Measurements from ENCODE around the gene OMA1.
"Not testable (repeated sequence)": the region's sequence is repeated elsewhere in the genome, so short reads cannot be mapped to it uniquely, and the experiment has no call there.

OMA1 gene

GRCh38 chr1:58508629-58509028 lies 37.9 kb downstream of the OMA1 start:
- H3K4me3 ChIP-seq (ENCODE audit: low read depth in 1 of 2, low read length in 2 of 2) = no peak overlapping the region
- no peak overlapping the region for H3K9ac ChIP-seq (ENCODE audit: low read length)
- H3K4me1 ChIP-seq (ENCODE audit: insufficient read depth, low read length) = no peaks in the 10 kb centered on the region
- no peaks in the 10 kb centered on the region for H3K9me3 ChIP-seq (ENCODE audit: low read length)
- H3K27ac ChIP-seq (ENCODE audit: low read depth, low read length) = no peak overlapping the region
- peaks cover 16% of the 10 kb centered on the region for H3K36me3 ChIP-seq (ENCODE audit: insufficient read depth, low read length)
- H3K27me3 ChIP-seq (ENCODE audit: control insufficient read depth in 1 of 2, insufficient read depth in 2 of 2, low read length in 2 of 2) = no peaks in the 10 kb centered on the region

- peaks cover 11% of the 10 kb centered on the region for H3K36me3 ChIP-seq (ENCODE audit: insufficient read depth, low read length)
- no peaks in the 10 kb centered on the region for H3K4me1 ChIP-seq (ENCODE audit: insufficient read depth, low read length)
- H3K27ac ChIP-seq (ENCODE audit: low read depth, low read length) = no peak overlapping the region
- no peaks in the 10 kb centered on the region for H3K27me3 ChIP-seq (ENCODE audit: control insufficient read depth in 1 of 2, insufficient read depth in 2 of 2, low read length in 2 of 2)
- no peak overlapping the region for H3K4me3 ChIP-seq (ENCODE audit: low read depth in 1 of 2, low read length in 2 of 2)
- no peak overlapping the region for H3K9ac ChIP-seq (ENCODE audit: low read length)
- H3K9me3 ChIP-seq (ENCODE audit: low read length) = no peaks in the 10 kb centered on the region
Measured at GRCh38 chr1:58505286-58505685, 41.2 kb downstream of the OMA1 start.

- Histone ChIP-seq H3K27me3 (ENCODE audit: control insufficient read depth in 1 of 2, insufficient read depth in 2 of 2, low read length in 2 of 2) (no peaks in the 10 kb centered on the region), H3K4me3 (ENCODE audit: low read depth in 1 of 2, low read length in 2 of 2) (no peak overlapping the region), H3K4me1 (ENCODE audit: insufficient read depth, low read length) (no peaks in the 10 kb centered on the region), H3K27ac (ENCODE audit: low read depth, low read length) (no peak overlapping the region), H3K36me3 (ENCODE audit: insufficient read depth, low read length) (peaks cover 5% of the 10 kb centered on the region), H3K9ac (ENCODE audit: low read length) (no peak overlapping the region), H3K9me3 (ENCODE audit: low read length) (no peaks in the 10 kb centered on the region)
Measured at GRCh38 chr1:58502519-58502918, 44.0 kb downstream of the OMA1 start.

GRCh38 chr1:58500043-58500442 lies 46.5 kb downstream of the OMA1 start:
- Histone ChIP-seq H3K36me3 (ENCODE audit: insufficient read depth, low read length) (peaks cover 2% of the 10 kb centered on the region), H3K27ac (ENCODE audit: low read depth, low read length) (no peak overlapping the region), H3K4me3 (ENCODE audit: low read depth in 1 of 2, low read length in 2 of 2) (no peak overlapping the region), H3K9ac (ENCODE audit: low read length) (no peak overlapping the region), H3K9me3 (ENCODE audit: low read length) (no peaks in the 10 kb centered on the region), H3K4me1 (ENCODE audit: insufficient read depth, low read length) (no peaks in the 10 kb centered on the region), H3K27me3 (ENCODE audit: control insufficient read depth in 1 of 2, insufficient read depth in 2 of 2, low read length in 2 of 2) (no peaks in the 10 kb centered on the region)

GRCh38 chr1:58497499-58497898 lies 49.0 kb downstream of the OMA1 start:
- H3K27ac ChIP-seq (ENCODE audit: low read depth, low read length) = no peak overlapping the region
- H3K4me3 ChIP-seq (ENCODE audit: low read depth in 1 of 2, low read length in 2 of 2) = no peak overlapping the region
- no peaks in the 10 kb centered on the region for H3K4me1 ChIP-seq (ENCODE audit: insufficient read depth, low read length)
- no peaks in the 10 kb centered on the region for H3K27me3 ChIP-seq (ENCODE audit: control insufficient read depth in 1 of 2, insufficient read depth in 2 of 2, low read length in 2 of 2)
- H3K36me3 ChIP-seq (ENCODE audit: insufficient read depth, low read length) = no peaks in the 10 kb centered on the region
- no peaks in the 10 kb centered on the region for H3K9me3 ChIP-seq (ENCODE audit: low read length)
- no peak overlapping the region for H3K9ac ChIP-seq (ENCODE audit: low read length)

- H3K4me3 ChIP-seq (ENCODE audit: low read depth in 1 of 2, low read length in 2 of 2) = no peak overlapping the region
- H3K4me1 ChIP-seq (ENCODE audit: insufficient read depth, low read length) = no peaks in the 10 kb centered on the region
- no peak overlapping the region for H3K27ac ChIP-seq (ENCODE audit: low read depth, low read length)
- no peaks in the 10 kb centered on the region for H3K36me3 ChIP-seq (ENCODE audit: insufficient read depth, low read length)
- H3K27me3 ChIP-seq (ENCODE audit: control insufficient read depth in 1 of 2, insufficient read depth in 2 of 2, low read length in 2 of 2) = no peaks in the 10 kb centered on the region
- H3K9me3 ChIP-seq (ENCODE audit: low read length) = no peaks in the 10 kb centered on the region
- no peak overlapping the region for H3K9ac ChIP-seq (ENCODE audit: low read length)
Measured at GRCh38 chr1:58496042-58496441, 50.5 kb downstream of the OMA1 start.

GRCh38 chr1:58488914-58489313 lies 57.6 kb downstream of the OMA1 start:
- H3K4me1 ChIP-seq (ENCODE audit: insufficient read depth, low read length); H3K27me3 ChIP-seq (ENCODE audit: control insufficient read depth in 1 of 2, insufficient read depth in 2 of 2, low read length in 2 of 2); H3K4me3 ChIP-seq (ENCODE audit: low read depth in 1 of 2, low read length in 2 of 2); H3K9me3 ChIP-seq (ENCODE audit: low read length); H3K9ac ChIP-seq (ENCODE audit: low read length); H3K27ac ChIP-seq (ENCODE audit: low read depth, low read length); H3K36me3 ChIP-seq (ENCODE audit: insufficient read depth, low read length): not testable (repeated sequence)

GRCh38 chr1:58487002-58487401 lies 59.5 kb downstream of the OMA1 start:
- no peaks in the 10 kb centered on the region for H3K27me3 ChIP-seq (ENCODE audit: control insufficient read depth in 1 of 2, insufficient read depth in 2 of 2, low read length in 2 of 2)
- H3K36me3 ChIP-seq (ENCODE audit: insufficient read depth, low read length) = no peaks in the 10 kb centered on the region
- H3K4me3 ChIP-seq (ENCODE audit: low read depth in 1 of 2, low read length in 2 of 2) = no peak overlapping the region
- no peak overlapping the region for H3K27ac ChIP-seq (ENCODE audit: low read depth, low read length)
- no peaks in the 10 kb centered on the region for H3K4me1 ChIP-seq (ENCODE audit: insufficient read depth, low read length)
- H3K9me3 ChIP-seq (ENCODE audit: low read length) = no peaks in the 10 kb centered on the region
- no peak overlapping the region for H3K9ac ChIP-seq (ENCODE audit: low read length)

GRCh38 chr1:58481962-58482361 lies 64.6 kb downstream of the OMA1 start:
- Histone ChIP-seq H3K4me1 (ENCODE audit: insufficient read depth, low read length) (no peaks in the 10 kb centered on the region), H3K36me3 (ENCODE audit: insufficient read depth, low read length) (peaks cover 5% of the 10 kb centered on the region), H3K9ac (ENCODE audit: low read length) (no peak overlapping the region), H3K27me3 (ENCODE audit: control insufficient read depth in 1 of 2, insufficient read depth in 2 of 2, low read length in 2 of 2) (no peaks in the 10 kb centered on the region), H3K9me3 (ENCODE audit: low read length) (no peaks in the 10 kb centered on the region), H3K27ac (ENCODE audit: low read depth, low read length) (no peak overlapping the region), H3K4me3 (ENCODE audit: low read depth in 1 of 2, low read length in 2 of 2) (no peak overlapping the region)

- H3K36me3 ChIP-seq (ENCODE audit: insufficient read depth, low read length) = peaks cover 5% of the 10 kb centered on the region
- no peak overlapping the region for H3K27ac ChIP-seq (ENCODE audit: low read depth, low read length)
- no peaks in the 10 kb centered on the region for H3K27me3 ChIP-seq (ENCODE audit: control insufficient read depth in 1 of 2, insufficient read depth in 2 of 2, low read length in 2 of 2)
- H3K9ac ChIP-seq (ENCODE audit: low read length) = no peak overlapping the region
- H3K9me3 ChIP-seq (ENCODE audit: low read length) = no peaks in the 10 kb centered on the region
- no peaks in the 10 kb centered on the region for H3K4me1 ChIP-seq (ENCODE audit: insufficient read depth, low read length)
- no peak overlapping the region for H3K4me3 ChIP-seq (ENCODE audit: low read depth in 1 of 2, low read length in 2 of 2)
Measured at GRCh38 chr1:58480191-58480590, 66.3 kb downstream of the OMA1 start.

GRCh38 chr1:58477390-58477789 lies 69.1 kb downstream of the OMA1 start:
- Histone ChIP-seq H3K36me3 (ENCODE audit: insufficient read depth, low read length) (peaks cover 5% of the 10 kb centered on the region), H3K27me3 (ENCODE audit: control insufficient read depth in 1 of 2, insufficient read depth in 2 of 2, low read length in 2 of 2) (no peaks in the 10 kb centered on the region), H3K9ac (ENCODE audit: low read length) (no peak overlapping the region), H3K27ac (ENCODE audit: low read depth, low read length) (no peak overlapping the region), H3K4me3 (ENCODE audit: low read depth in 1 of 2, low read length in 2 of 2) (no peak overlapping the region), H3K4me1 (ENCODE audit: insufficient read depth, low read length) (no peaks in the 10 kb centered on the region), H3K9me3 (ENCODE audit: low read length) (no peaks in the 10 kb centered on the region)

- Histone ChIP-seq H3K36me3 (ENCODE audit: insufficient read depth, low read length) (peaks cover 5% of the 10 kb centered on the region), H3K27ac (ENCODE audit: low read depth, low read length) (no peak overlapping the region), H3K9me3 (ENCODE audit: low read length) (no peaks in the 10 kb centered on the region), H3K9ac (ENCODE audit: low read length) (no peak overlapping the region), H3K4me3 (ENCODE audit: low read depth in 1 of 2, low read length in 2 of 2) (no peak overlapping the region), H3K4me1 (ENCODE audit: insufficient read depth, low read length) (no peaks in the 10 kb centered on the region), H3K27me3 (ENCODE audit: control insufficient read depth in 1 of 2, insufficient read depth in 2 of 2, low read length in 2 of 2) (no peaks in the 10 kb centered on the region)
Measured at GRCh38 chr1:58476179-58476578, 70.3 kb downstream of the OMA1 start.

All from muscle layer of colon (tissue), 2 donors.